BJ (cell line): ENCODE measurements around the gene KMT2C. TPM values are rescaled to one million over a fixed set of nuclear protein-coding genes. Genes with fewer than 3 reads are reported as not detected.

Source experiments
- CTCF ChIA-PET: fragments of 350-600 bp; formaldehyde crosslinking; extraction: SDS; loops from one replicate; lab custom pipeline; 2021; ENCODE audit warnings: antibody characterized with exemption, inconsistent platforms; lab: Yijun Ruan, JAX
- POLR2A ChIA-PET: fragments of 300-600 bp; sonication (Branson Sonifier 250); formaldehyde crosslinking; extraction: SDS; loops from one replicate; lab custom pipeline; 2021; ENCODE audit warnings: antibody characterized with exemption; lab: Charles Lee
- DNase-seq: peaks from one replicate; pipeline ENCODE4 v3.0.0-alpha.2; 2011; ENCODE audit warnings: low read depth
- H3K27me3 ChIP-seq: 2 replicates; pipeline ENCODE4 v1.6.0; 2011; ENCODE audit warnings: low read length; ENCODE audit not compliant: control insufficient read depth, insufficient read depth
- H3K36me3 ChIP-seq: 2 replicates; pipeline ENCODE4 v1.5.1; 2011; ENCODE audit warnings: low read length; ENCODE audit not compliant: control insufficient read depth, insufficient read depth
- H3K4me3 ChIP-seq: 2 replicates; pipeline ENCODE4 v1.5.1; 2011; ENCODE audit warnings: low read depth, mild to moderate bottlenecking, control low read depth, low read length
- CTCF ChIP-seq: IDR thresholded peaks from 2 replicates; pipeline ENCODE4 v1.5.1; 2011; ENCODE audit warnings: low read depth, mild to moderate bottlenecking, control low read depth, inconsistent platforms, low read length, moderate library complexity; ENCODE audit not compliant: insufficient read depth
- polyA plus RNA-seq: library from polyadenylated mRNA; depleted of rRNA; stranded (reverse); fragments of >200 nt; gene quantifications from 2 replicates; pipeline ENCODE4 v1.2.3, GENCODE V29; 2011

Gene KMT2C
- polyA plus RNA-seq, 1 experiment, result 6.9 TPM

DNA sequence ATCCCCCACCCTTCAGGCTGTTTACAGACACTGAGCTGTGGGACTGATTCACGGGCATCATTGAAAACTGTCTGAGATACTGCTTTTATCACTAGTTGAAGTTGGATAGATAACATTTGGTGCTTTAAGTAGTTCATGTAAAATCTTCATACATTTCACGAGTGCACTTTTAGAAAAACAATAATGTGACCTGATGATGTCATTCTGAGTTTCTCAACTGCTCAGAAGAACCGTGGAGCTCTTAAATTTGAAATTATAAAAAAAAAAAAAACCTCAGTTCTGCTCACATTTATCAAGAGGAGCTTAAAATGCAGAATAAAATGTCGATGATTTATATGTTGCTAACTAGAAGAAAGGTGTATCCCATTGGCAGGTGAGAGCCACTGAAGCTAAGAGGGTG, 328.8 kb downstream of the KMT2C start:
- POLR2A ChIA-PET, result no interaction called here
- no peak for DNase-seq
- H3K27me3 ChIP-seq, result no peaks in the 10 kb centered on the region
- CTCF ChIA-PET, result no interaction called here
- TF ChIP-seq CTCF, result no peak
- peaks cover 2% of the 10 kb centered on the region for H3K36me3 ChIP-seq
- no peak overlapping the region for H3K4me3 ChIP-seq

GRCh38 chr7:152105205-152105604, 330.6 kb downstream of the KMT2C start:
- Histone ChIP-seq H3K4me3 (no peak overlapping the region), H3K36me3 (peaks cover 3% of the 10 kb centered on the region), H3K27me3 (no peaks in the 10 kb centered on the region)
- POLR2A ChIA-PET, result no interaction called here
- TF ChIP-seq CTCF, result no peak
- DNase-seq, result no peak
- CTCF ChIA-PET, result interaction anchor here (0.9 kb wide), 1 partner anchor 10 kb away, joined by 3 read pairs; no protein-coding TSS in a partner anchor

- POLR2A ChIA-PET, result no interaction called here
- Histone ChIP-seq H3K4me3 (no peak overlapping the region), H3K27me3 (no peaks in the 10 kb centered on the region), H3K36me3 (peaks cover 3% of the 10 kb centered on the region)
- no peak for DNase-seq
- CTCF ChIA-PET, result no interaction called here
- TF ChIP-seq CTCF, result no peak
Observed at GRCh38 chr7:152103691-152104090, 332.1 kb downstream of the KMT2C start.

DNA sequence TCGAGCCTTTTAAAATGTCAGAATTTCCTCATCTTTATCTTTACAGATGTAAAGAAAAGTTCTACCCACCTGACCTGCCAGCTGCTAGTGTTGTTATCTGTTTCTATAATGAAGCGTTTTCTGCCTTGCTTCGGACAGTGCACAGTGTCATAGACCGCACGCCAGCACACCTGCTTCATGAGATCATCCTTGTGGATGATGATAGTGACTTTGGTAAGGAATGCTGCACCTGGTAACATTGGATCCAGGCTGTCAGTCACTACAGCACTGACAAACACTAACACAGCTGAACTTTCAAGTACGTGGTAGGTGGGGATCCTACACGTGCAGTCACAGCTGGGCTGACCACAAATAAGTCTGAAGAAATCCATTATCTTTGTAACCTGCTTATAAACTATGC, 332.7 kb downstream of the KMT2C start:
- H3K36me3 ChIP-seq, result peaks cover 3% of the 10 kb centered on the region
- CTCF ChIA-PET, result no interaction called here

DNA sequence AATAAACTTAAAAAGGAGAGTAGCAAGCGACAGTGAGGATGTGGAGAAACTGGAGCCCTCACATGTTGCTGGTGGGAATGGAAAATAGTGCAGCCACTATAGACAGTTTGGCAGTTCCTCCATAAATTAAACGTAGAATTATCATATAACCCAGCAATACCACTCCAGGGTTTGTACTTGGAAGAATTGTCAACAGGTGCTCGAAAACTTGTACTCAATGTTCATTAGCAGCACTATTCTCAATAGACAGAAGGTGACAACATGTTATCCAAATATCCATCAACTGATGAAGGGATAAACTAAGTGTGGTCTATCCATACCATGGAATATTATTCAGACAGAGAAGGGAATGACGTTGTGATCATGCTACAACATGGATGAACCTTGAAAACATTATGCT, 338.5 kb downstream of the KMT2C start:
- ChIA-PET CTCF (no interaction called here), POLR2A (no interaction called here)
- no peaks in the 10 kb centered on the region for H3K27me3 ChIP-seq
- DNase-seq, result no peak
- no peak for TF ChIP-seq CTCF
- 0 out of 2 replicates have a peak, but pooled peaks cover 2% of the 10 kb centered on the region for H3K36me3 ChIP-seq
- no peak overlapping the region for H3K4me3 ChIP-seq

More for the DNA sequence above, 332.7 kb downstream of the KMT2C start:
- TF ChIP-seq CTCF, result no peak
- POLR2A ChIA-PET, result no interaction called here
- Histone ChIP-seq H3K27me3 (no peaks in the 10 kb centered on the region), H3K4me3 (no peak overlapping the region)
- DNase-seq, result no peak
